ENCODE data around the gene ASXL1.

The ASXL1 gene

GRCh38 chr20:32445539-32446273 lies 87.6 kb downstream of the ASXL1 start:
- no peak for DNase-seq (ENCODE audit: low spot score)
- H3K27ac ChIP-seq, result peak overlapping the region; percentile 10
- ChIA-PET CTCF (no interaction called here), POLR2A (ENCODE audit: low non-redundant PET) (no interaction called here)
- TF ChIP-seq CTCF (conservative IDR thresholded peaks at IDR 0.05; ENCODE audit: low read depth), result no peak

GRCh38 chr20:32446301-32447100 lies 88.4 kb downstream of the ASXL1 start:
- ChIA-PET POLR2A (ENCODE audit: low non-redundant PET) (no interaction called here), CTCF (interaction anchor here (0.6 kb wide), 1 partner anchor 1237 kb away, joined by 5 read pairs; no protein-coding TSS in a partner anchor)
- no peak for DNase-seq (ENCODE audit: low spot score)
- H3K27ac ChIP-seq, result peak overlapping the region; percentile 10
- TF ChIP-seq CTCF (conservative IDR thresholded peaks at IDR 0.05; ENCODE audit: low read depth), result no peak

- no peak for TF ChIP-seq CTCF (conservative IDR thresholded peaks at IDR 0.05; ENCODE audit: low read depth)
- DNase-seq (ENCODE audit: low spot score), result no peak
- CTCF ChIA-PET, result interaction anchor here (0.7 kb wide), 1 partner anchor 764 kb away, joined by 3 read pairs; no protein-coding TSS in a partner anchor
- peak overlapping the region; percentile 35 for H3K27ac ChIP-seq
- POLR2A ChIA-PET (ENCODE audit: low non-redundant PET), result no interaction called here
Measured at GRCh38 chr20:32447136-32448027, 89.3 kb downstream of the ASXL1 start.

- CTCF ChIA-PET, result interaction anchor here (0.8 to 1.5 kb wide), 3 partner anchors 19 to 330 kb away, joined by 3 to 4 read pairs (median 3); no protein-coding TSS in a partner anchor
- POLR2A ChIA-PET (ENCODE audit: low non-redundant PET), result no interaction called here
- no peak for DNase-seq (ENCODE audit: low spot score)
- TF ChIP-seq CTCF (conservative IDR thresholded peaks at IDR 0.05; ENCODE audit: low read depth), result no peak
- H3K27ac ChIP-seq, result peak overlapping the region; percentile 35
Measured at GRCh38 chr20:32448306-32449056, 90.3 kb downstream of the ASXL1 start.

- DNase-seq (ENCODE audit: low spot score), result no peak
- CTCF ChIA-PET, result interaction anchor here (0.7 to 1.5 kb wide), 5 partner anchors 9 to 329 kb away, joined by 3 to 6 read pairs (median 3); no protein-coding TSS in a partner anchor
- H3K27ac ChIP-seq, result peak overlapping the region; percentile 56
- POLR2A ChIA-PET (ENCODE audit: low non-redundant PET), result no interaction called here
- no peak for TF ChIP-seq CTCF (conservative IDR thresholded peaks at IDR 0.05; ENCODE audit: low read depth)
Measured at GRCh38 chr20:32449057-32449889, 91.1 kb downstream of the ASXL1 start.
